AG04450 (cell line): ENCODE results near the gene MTA2. TPM values are rescaled to one million over a fixed set of nuclear protein-coding genes. Genes with fewer than 3 reads are reported as not detected.
A peak's percentile ranks its signal among the peaks of the same experiment; 100 is the strongest.

Source experiments
- CTCF ChIA-PET: fragments of 300-600, 350-600 bp; formaldehyde crosslinking; extraction: SDS; loops from one replicate; lab custom pipeline; 2022; ENCODE audit warnings: antibody characterized with exemption, inconsistent platforms; lab: Charles Lee
- POLR2A ChIA-PET: fragments of 350-600 bp; formaldehyde crosslinking; extraction: SDS; loops from one replicate; lab custom pipeline; 2021; ENCODE audit warnings: antibody characterized with exemption, inconsistent platforms; lab: Yijun Ruan, JAX
- DNase-seq: peaks from one replicate; pipeline ENCODE4 v3.0.0-alpha.2; 2011; ENCODE audit warnings: low read depth, low spot score
- H3K27ac ChIP-seq: one replicate; pipeline ENCODE4 v1.5.1; 2012; ENCODE audit warnings: low read depth, low read length, control low read depth
- H3K27me3 ChIP-seq: one replicate; pipeline ENCODE4 v1.6.0; 2012; ENCODE audit warnings: low read length; ENCODE audit not compliant: control insufficient read depth, insufficient read depth
- H3K4me3 ChIP-seq: 2 replicates; pipeline ENCODE4 v1.5.1; 2011; ENCODE audit warnings: mild to moderate bottlenecking, low read depth, low read length, control low read depth
- H3K9me3 ChIP-seq: 2 replicates; pipeline ENCODE4 v1.5.1; 2012; ENCODE audit warnings: low read length; ENCODE audit not compliant: control insufficient read depth, insufficient read depth
- CTCF ChIP-seq: IDR thresholded peaks from 2 replicates; pipeline ENCODE4 v1.5.1; 2011; ENCODE audit warnings: low read depth, low read length, control low read depth, inconsistent platforms
- polyA plus RNA-seq: library from polyadenylated mRNA; depleted of rRNA; stranded (reverse); fragments of >200 nt; gene quantifications from 2 replicates; pipeline ENCODE4 v1.2.3, GENCODE V29; 2011

Gene MTA2
- polyA plus RNA-seq, 1 experiment = 22.9 TPM

DNA sequence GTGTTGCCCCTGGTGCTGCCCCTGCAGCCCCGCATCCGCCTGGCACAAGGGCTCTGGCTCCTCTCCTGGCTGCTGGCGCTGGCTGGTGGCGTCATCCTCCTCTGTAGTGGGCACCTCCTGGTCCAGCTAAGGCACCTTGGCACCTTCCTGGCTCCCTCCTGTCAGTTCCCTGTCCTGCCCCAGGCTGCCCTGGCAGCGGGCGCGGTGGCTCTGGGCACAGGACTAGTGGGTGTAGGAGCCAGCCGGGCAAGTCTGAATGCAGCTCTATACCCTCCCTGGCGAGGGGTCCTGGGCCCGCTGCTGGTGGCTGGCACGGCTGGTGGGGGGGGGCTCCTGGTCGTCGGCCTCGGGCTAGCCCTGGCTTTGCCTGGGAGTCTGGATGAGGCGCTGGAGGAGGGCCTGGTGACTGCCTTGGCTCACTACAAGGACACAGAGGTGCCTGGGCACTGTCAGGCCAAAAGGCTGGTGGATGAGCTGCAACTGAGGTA lies 11.7 kb upstream of the MTA2 start:
- no peak for DNase-seq
- CTCF ChIA-PET = interaction anchor here (0.6 kb wide), 1 partner anchor 158 kb away, joined by 3 read pairs; the partner anchor contains the start of gene TAF6L
- Histone ChIP-seq H3K27me3 (no peaks in the 10 kb centered on the region), H3K9me3 (no peaks in the 10 kb centered on the region; the same call in 1 of the 2 replicates), H3K4me3 (no peak overlapping the region), H3K27ac (peak overlapping the region; percentile 61)
- no peak for TF ChIP-seq CTCF
- POLR2A ChIA-PET = interaction anchor here (0.8 to 1.0 kb wide), 2 partner anchors 8 to 52 kb away, joined by 4 to 5 read pairs; partner anchors contain the start of genes B3GAT3, C11orf98 and CSKMT

- TF ChIP-seq CTCF = peak; percentile 71
- H3K27me3 ChIP-seq = no peaks in the 10 kb centered on the region
- POLR2A ChIA-PET = interaction anchor here (0.8 to 1.6 kb wide), 9 partner anchors 9 to 229 kb away, joined by 3 to 9 read pairs (median 4); partner anchors contain the start of genes B3GAT3, C11orf98, CSKMT and INTS5
- CTCF ChIA-PET = interaction anchor here (0.6 to 1.8 kb wide), 16 partner anchors 9 to 241 kb away, joined by 3 to 14 read pairs (median 4); partner anchors contain the start of genes B3GAT3, C11orf98, CSKMT and MTA2
- H3K9me3 ChIP-seq = no peaks in the 10 kb centered on the region; the same call in 1 of the 2 replicates
- peak; percentile 37 for DNase-seq
- H3K27ac ChIP-seq = peak within 1 kb of the TSS; percentile 65
- H3K4me3 ChIP-seq = peak within 1 kb of the TSS; percentile 79
Measured at GRCh38 chr11:62612366-62613290, 11.0 kb upstream of the MTA2 start, which contains the start of the genes EML3 and ROM1. TSS of gene EML3 (minus strand) at chr11:62612775. CDS start at chr11:62612457, 318 bp downstream. TSS of gene ROM1 (plus strand) at chr11:62613257. CDS start at chr11:62613282, 25 bp downstream.

GRCh38 chr11:62611705-62612365 lies 10.2 kb upstream of the MTA2 start:
- ChIA-PET POLR2A (interaction anchor here (0.6 to 1.6 kb wide), 10 partner anchors 9 to 229 kb away, joined by 3 to 9 read pairs (median 3); partner anchors contain the start of genes B3GAT3, C11orf98, CSKMT and GANAB), CTCF (interaction anchor here (0.6 to 1.8 kb wide), 17 partner anchors 8 to 242 kb away, joined by 3 to 14 read pairs (median 4); partner anchors contain the start of genes B3GAT3, C11orf98, CSKMT and MTA2)
- TF ChIP-seq CTCF = no peak
- no peak for DNase-seq
- Histone ChIP-seq H3K27ac (peak overlapping the region; percentile 65), H3K4me3 (peak overlapping the region; percentile 79), H3K27me3 (no peaks in the 10 kb centered on the region), H3K9me3 (no peaks in the 10 kb centered on the region; the same call in 1 of the 2 replicates)

DNA sequence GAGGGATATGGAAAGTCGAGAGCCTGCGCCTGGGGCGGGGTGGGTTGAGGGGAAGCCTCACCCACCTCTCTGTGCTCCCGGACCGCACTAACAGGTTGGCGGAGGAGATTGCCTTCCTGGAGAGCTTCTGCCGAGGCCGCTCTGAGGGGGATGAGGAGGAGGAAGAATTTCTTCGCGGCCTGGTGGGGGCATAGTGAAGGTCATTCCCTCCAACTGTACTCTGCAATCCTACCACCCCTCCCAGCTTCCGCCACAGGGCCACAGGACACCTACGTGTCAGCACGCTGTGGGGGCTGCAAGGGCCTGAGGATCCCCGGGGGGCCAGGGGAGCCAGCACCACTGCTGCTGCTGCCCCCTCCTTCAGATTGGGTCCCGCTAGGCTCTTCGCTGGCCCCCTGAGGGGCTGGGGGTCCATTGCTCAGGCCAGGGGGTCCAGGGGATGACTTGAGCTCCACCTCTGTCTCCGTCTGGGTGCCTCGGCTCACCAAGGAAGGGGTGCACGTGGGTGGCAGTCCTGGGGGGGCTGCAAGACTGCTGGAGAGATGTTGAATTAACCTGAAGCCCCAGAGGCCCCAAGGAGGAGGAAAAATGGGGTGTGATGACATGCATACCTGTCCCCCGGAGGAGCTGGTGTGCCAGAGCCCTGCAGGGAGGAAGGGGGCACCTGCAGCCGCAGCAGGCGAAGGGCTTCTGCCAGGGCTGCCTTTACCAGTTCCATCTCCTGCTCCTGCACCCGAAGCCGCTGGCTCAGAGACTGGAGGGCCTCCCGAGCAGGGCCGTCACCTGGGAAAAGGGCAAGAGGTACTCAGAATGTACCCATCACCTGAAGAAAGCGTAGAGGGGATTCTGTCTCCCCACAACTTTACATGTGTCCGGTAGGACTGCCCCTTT lies 9.4 kb upstream of the MTA2 start:
- H3K9me3 ChIP-seq = no peaks in the 10 kb centered on the region; the same call in 1 of the 2 replicates
- ChIA-PET CTCF (interaction anchor here (0.6 to 1.8 kb wide), 12 partner anchors 10 to 243 kb away, joined by 3 to 14 read pairs (median 5); partner anchors contain the start of genes B3GAT3, C11orf98, CSKMT and MTA2), POLR2A (interaction anchor here (0.6 to 1.6 kb wide), 9 partner anchors 8 to 143 kb away, joined by 3 to 9 read pairs (median 5); partner anchors contain the start of genes B3GAT3, C11orf98, CSKMT and GANAB)
- H3K4me3 ChIP-seq = peak overlapping the region; percentile 79
- TF ChIP-seq CTCF = no peak
- H3K27ac ChIP-seq = peak overlapping the region; percentile 21
- H3K27me3 ChIP-seq = no peaks in the 10 kb centered on the region
- no peak for DNase-seq
